Retina (tissue), 1 donor: Measurements from ENCODE around the gene SLCO3A1.

Experiments used
- DNase-seq: peaks from one replicate; pipeline ENCODE4 v3.0.0-alpha.2; 2016

The SLCO3A1 gene

GRCh38 chr15:92111291-92111690 lies 257.8 kb downstream of the SLCO3A1 start:
- DNase-seq: no peak

GRCh38 chr15:92111751-92112150 lies 258.2 kb downstream of the SLCO3A1 start:
- no peak for DNase-seq

GRCh38 chr15:92112180-92112579 lies 258.7 kb downstream of the SLCO3A1 start:
- no peak for DNase-seq

GRCh38 chr15:92112711-92113110 lies 259.2 kb downstream of the SLCO3A1 start:
- no peak for DNase-seq

- DNase-seq: no peak
Measured at GRCh38 chr15:92113832-92114231, 260.3 kb downstream of the SLCO3A1 start.

- no peak for DNase-seq
Measured at GRCh38 chr15:92115834-92116233, 262.3 kb downstream of the SLCO3A1 start.

- DNase-seq: no peak
Measured at GRCh38 chr15:92116330-92116729, 262.8 kb downstream of the SLCO3A1 start.

- DNase-seq: no peak
Measured at GRCh38 chr15:92117261-92117731, 263.8 kb downstream of the SLCO3A1 start.

- DNase-seq: no peak
Measured at GRCh38 chr15:92118162-92118935, 264.8 kb downstream of the SLCO3A1 start.

GRCh38 chr15:92118936-92119325 lies 265.4 kb downstream of the SLCO3A1 start:
- no peak for DNase-seq

- DNase-seq: no peak
Measured at GRCh38 chr15:92120094-92120795, 266.7 kb downstream of the SLCO3A1 start.

- DNase-seq: no peak
Measured at GRCh38 chr15:92121047-92121446, 267.5 kb downstream of the SLCO3A1 start.

GRCh38 chr15:92122259-92122658 lies 268.8 kb downstream of the SLCO3A1 start:
- DNase-seq: no peak

GRCh38 chr15:92123962-92124656 lies 270.6 kb downstream of the SLCO3A1 start:
- no peak for DNase-seq

- no peak for DNase-seq
Measured at GRCh38 chr15:92124657-92125010, 271.1 kb downstream of the SLCO3A1 start.

- no peak for DNase-seq
Measured at GRCh38 chr15:92128788-92129187, 275.3 kb downstream of the SLCO3A1 start.

- DNase-seq: no peak
Measured at GRCh38 chr15:92130244-92130643, 276.7 kb downstream of the SLCO3A1 start.

GRCh38 chr15:92130906-92131305 lies 277.4 kb downstream of the SLCO3A1 start:
- DNase-seq: no peak

GRCh38 chr15:92132982-92133755 lies 279.7 kb downstream of the SLCO3A1 start:
- no peak for DNase-seq

- no peak for DNase-seq
Measured at GRCh38 chr15:92140796-92141195, 287.3 kb downstream of the SLCO3A1 start.

GRCh38 chr15:92141607-92142006 lies 288.1 kb downstream of the SLCO3A1 start:
- no peak for DNase-seq

GRCh38 chr15:92142242-92143232 lies 289.0 kb downstream of the SLCO3A1 start:
- DNase-seq: no peak
